NK-92 treated with Interleukin-12 subunit alpha and Interleukin-12 subunit beta, amount 100 ng/mL, for 24 hours (cell line): Measurements from ENCODE around the gene MIR17HG.
A peak's percentile ranks its signal among the peaks of the same experiment; 100 is the strongest.
"Not testable (repeated sequence)": the region's sequence is repeated elsewhere in the genome, so short reads cannot be mapped to it uniquely, and the experiment has no call there.

Experiments used
- DNase-seq: peaks from one replicate; lab custom pipeline; 2025; lab: John Stamatoyannopoulos, UW

MIR17HG gene

DNA sequence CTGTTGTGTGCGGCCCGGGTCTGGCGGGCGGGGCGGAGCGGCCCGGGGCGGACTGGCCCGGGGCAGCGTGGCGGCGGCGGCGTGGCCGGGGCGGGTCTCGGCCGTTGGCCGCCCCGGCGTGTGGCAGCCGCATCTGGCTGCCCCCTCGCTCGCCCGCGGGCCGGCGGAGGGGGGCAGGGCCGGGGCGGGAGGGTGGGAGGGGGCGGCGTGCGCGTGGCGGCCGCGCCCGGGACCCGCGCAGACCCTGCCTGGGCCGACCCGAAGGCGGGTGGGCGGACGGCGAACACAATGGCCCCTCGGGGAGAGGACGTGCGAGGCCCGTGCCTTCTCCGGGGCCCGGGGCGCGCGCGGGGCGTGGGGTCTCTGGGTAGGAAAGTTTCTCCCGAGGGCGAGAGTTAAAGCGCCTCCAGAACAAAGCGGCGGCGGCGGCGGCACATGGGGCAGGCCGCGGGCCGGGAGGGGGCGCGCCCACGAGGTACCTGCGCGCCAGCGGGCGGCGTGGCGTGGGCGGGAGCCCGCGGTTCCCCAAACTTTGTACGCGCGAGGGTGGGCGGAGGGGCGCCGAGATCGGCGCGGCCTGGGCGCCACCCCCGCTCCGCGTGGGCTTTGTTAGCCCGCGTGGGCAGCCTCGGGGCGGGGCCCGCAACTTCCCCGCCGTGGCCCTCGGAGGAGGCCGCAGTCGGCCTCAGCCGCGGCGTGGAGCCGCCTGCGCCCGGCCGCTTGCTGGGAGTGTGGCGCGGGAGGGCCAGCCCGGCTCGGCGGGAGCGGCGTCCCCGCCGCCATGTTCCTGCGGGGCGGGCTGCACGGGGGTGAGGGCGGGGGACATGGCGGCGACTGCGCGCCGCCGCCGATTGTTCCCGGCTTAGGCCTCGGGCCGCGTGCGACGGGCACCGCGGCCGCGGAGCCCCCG lies 764 bp downstream of the MIR17HG start:
- peak; percentile 61 for DNase-seq

GRCh38 chr13:91348906-91349435 lies 1.5 kb downstream of the MIR17HG start:
- peak; percentile 85 for DNase-seq

DNA sequence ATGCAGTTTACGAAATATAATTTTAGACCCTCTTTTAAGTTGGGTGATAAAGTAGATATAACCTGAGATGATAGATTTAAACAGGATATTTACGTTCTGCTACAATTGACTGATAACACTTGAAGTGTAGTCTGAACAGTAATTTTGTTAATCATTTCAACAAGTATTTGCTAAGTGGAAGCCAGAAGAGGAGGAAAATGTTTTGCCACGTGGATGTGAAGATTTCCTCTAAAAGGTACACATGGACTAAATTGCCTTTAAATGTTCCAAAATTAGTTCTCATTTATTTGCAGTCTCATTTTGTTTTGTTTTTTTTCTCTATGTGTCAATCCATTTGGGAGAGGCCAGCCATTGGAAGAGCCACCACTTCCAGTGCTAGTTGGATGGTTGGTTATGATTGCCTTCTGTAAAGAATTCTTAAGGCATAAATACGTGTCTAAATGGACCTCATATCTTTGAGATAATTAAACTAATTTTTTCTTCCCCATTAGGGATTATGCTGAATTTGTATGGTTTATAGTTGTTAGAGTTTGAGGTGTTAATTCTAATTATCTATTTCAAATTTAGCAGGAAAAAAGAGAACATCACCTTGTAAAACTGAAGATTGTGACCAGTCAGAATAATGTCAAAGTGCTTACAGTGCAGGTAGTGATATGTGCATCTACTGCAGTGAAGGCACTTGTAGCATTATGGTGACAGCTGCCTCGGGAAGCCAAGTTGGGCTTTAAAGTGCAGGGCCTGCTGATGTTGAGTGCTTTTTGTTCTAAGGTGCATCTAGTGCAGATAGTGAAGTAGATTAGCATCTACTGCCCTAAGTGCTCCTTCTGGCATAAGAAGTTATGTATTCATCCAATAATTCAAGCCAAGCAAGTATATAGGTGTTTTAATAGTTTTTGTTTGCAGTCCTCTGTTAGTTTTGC lies 2.8 kb downstream of the MIR17HG start:
- DNase-seq, result no peak

DNA sequence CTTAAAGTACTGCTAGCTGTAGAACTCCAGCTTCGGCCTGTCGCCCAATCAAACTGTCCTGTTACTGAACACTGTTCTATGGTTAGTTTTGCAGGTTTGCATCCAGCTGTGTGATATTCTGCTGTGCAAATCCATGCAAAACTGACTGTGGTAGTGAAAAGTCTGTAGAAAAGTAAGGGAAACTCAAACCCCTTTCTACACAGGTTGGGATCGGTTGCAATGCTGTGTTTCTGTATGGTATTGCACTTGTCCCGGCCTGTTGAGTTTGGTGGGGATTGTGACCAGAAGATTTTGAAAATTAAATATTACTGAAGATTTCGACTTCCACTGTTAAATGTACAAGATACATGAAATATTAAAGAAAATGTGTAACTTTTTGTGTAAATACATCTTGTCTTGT lies 3.6 kb downstream of the MIR17HG start:
- no peak for DNase-seq

- DNase-seq, result no peak
These were observed 4.5 kb downstream of the MIR17HG start for GRCh38 chr13:91351980-91352379.

GRCh38 chr13:91352891-91353290 lies 5.4 kb downstream of the MIR17HG start:
- DNase-seq, result not testable (repeated sequence)

GRCh38 chr13:91353494-91353893 lies 6.0 kb downstream of the MIR17HG start:
- DNase-seq, result no peak

DNA sequence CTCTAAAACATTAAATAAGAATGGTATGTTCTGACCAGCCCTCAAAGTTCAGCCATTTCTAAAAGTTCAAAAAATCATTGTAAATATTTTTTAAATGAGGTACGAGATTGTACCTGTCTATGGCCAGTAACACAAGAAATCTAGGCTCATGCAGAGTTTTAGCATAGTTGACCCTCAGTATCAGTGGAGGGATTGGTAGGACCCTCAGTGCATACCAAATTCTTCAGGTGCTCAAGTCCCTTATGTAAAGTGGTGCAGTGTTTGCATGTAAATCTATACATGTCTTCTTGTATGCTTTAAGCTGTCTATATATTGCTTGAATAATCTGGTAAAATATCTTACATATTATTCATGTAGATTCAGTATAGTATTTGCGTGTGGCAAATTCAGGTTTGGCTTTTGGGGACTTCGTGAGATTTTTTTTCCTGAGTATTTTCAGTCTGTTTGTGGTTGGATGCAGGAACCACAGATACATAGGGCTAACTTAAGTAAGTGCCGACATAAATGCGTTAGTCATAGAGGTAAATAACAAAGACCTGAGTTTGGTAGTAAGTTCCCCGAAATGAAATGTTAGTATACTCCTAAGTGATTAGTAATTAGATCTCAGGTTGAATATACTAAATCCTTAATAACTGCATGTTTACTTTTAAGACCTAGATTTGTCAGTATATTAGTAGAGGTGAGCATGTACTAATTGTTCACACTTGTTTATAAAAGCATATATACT lies 7.8 kb downstream of the MIR17HG start:
- no peak for DNase-seq

- no peak for DNase-seq
These were observed 8.6 kb downstream of the MIR17HG start for GRCh38 chr13:91355826-91356710.

DNA sequence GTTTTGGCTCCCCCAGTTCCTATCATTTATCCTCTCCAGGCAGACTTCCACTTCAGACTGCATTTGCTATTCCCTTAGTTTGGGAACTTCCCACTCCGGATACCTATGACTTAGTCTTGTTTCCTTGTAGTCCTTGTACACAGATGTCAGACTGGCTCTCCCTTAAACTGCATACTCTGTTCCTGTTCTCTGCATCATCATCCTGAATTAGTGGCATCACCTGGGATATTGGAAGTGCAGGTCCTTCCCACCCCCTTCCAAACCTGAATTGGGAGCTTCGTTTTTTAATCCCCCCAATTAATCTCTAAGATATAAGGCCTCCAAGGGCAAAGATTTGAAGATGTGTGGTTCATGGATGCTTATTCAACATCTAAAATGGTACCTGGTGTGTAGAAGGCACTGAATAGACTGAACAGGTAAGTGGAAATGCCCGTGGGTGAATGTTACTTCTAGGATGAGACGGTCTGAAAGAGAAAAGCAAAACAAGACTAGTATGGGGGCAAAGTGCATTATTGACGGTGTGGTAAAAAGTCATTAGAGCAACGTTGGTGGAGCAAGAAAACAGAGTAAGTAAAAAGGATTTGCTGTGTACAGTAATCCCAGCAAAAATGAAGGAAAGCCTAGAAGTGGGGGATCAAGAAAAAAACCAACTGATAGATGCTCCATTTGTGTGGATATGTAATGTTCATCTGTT lies 9.6 kb downstream of the MIR17HG start:
- DNase-seq, result no peak

DNA sequence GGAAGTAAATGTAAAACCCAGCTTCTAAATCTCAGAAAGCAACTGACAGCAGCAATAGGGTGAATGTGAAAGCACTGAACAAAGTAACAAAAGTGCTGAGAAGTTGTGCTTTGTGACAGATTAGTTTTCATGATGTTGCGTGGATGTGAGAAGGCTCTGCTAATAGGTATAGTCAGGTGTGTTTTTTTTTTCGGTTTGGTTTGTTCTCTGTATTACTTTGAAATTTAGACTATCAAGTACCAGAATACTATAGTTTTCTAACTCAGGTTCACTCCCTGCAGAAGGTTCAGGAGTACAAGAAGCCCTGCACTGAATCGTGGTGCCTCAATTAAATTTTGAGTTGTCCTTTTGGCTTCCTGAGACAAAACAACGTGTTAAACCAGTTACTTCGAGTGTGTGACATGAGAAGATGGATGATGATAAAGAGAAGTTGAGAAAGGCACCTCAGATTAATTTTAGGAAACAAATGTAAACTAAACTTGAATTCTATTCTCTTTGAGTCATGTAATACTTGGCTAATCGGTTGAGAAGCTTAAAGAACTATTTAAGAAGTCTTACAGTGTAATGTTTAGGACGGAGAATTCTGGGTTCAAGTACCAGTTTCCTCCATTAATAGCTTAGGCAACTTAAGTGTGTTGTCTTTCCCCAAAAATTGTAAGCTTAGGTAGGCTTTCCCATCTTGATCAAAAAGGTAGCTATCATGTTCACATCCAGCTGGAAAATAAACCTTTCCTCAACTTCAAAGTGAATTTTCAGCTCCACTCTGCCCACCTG lies 10.3 kb downstream of the MIR17HG start:
- DNase-seq, result no peak

- DNase-seq, result no peak
These were observed 10.9 kb downstream of the MIR17HG start for GRCh38 chr13:91358387-91358782.

DNA sequence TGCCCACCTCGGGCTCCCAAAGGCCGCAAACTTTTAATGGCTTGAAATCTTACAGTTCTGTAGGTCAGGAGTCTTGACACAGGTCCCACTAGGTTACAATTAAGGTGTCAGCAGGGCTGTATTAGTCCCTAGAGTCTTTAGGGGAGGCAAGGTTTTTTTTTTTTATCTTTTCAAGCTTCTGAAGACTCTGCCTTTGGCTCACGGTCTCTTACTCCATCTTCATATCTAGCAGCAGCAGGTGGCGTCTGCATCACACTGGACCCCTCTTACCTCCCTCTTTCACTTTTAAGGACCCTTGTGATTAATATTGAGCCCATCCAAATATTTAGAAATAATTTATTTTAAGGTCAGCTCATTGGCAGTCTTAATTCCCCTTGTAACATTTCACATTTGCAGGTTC lies 11.6 kb downstream of the MIR17HG start:
- DNase-seq, result no peak

GRCh38 chr13:91359631-91360030 lies 12.1 kb downstream of the MIR17HG start:
- no peak for DNase-seq

GRCh38 chr13:91360246-91360751 lies 12.8 kb downstream of the MIR17HG start:
- no peak for DNase-seq

DNA sequence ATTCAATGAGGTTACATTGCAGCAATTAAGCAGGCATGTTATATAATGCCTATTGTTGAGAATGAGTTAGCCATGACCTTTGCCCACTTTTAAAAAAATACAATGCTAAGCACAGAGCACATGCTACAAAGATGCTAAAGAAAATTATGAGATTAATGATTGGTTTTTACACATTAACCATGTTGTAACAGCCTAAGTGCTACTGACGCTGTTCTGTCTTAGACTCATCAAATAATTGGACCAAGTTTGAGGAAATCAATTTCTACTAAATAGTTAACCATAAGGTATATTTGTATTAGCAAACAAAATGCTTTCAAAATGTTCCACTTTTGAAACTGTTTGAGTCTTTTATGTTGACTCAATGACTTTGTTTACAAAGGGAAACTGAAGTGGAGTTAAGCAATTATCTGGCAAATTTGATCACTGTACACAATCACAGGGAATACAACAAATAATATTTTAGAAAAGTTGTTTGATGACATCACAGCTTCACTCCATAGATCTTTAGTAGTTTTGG lies 14.3 kb downstream of the MIR17HG start:
- DNase-seq, result no peak

- no peak for DNase-seq
These were observed 15.4 kb downstream of the MIR17HG start for GRCh38 chr13:91362908-91363307.

- DNase-seq, result no peak
These were observed 20.6 kb downstream of the MIR17HG start for GRCh38 chr13:91368101-91368500.
